H9 (cell line): ENCODE measurements around the gene ATP1A2. TPM values are rescaled to one million over a fixed set of nuclear protein-coding genes. Genes with fewer than 3 reads are reported as not detected.
A peak's percentile ranks its signal among the peaks of the same experiment; 100 is the strongest.

ENCODE experiments used
- DNase-seq: peaks from one replicate; pipeline ENCODE4 v3.0.0-alpha.2; 2017
- H2AFZ ChIP-seq: one replicate; pipeline ENCODE4 v1.6.1; 2013; ENCODE audit warnings: mild to moderate bottlenecking, low read length, control low read depth, moderate library complexity
- H2AK5ac ChIP-seq: 2 replicates; pipeline ENCODE4 v1.6.1; 2013; ENCODE audit warnings: low read length, control low read depth, mixed read lengths; ENCODE audit not compliant: insufficient read length
- H2BK120ac ChIP-seq: one replicate; pipeline ENCODE4 v1.6.1; 2013; ENCODE audit warnings: low read depth, mild to moderate bottlenecking, low read length, control low read depth, inconsistent platforms; ENCODE audit not compliant: poor library complexity, severe bottlenecking
- H2BK12ac ChIP-seq: 2 replicates; pipeline ENCODE4 v1.6.1; 2013; ENCODE audit warnings: low read length, control low read depth, mixed read lengths, low read depth; ENCODE audit not compliant: insufficient read length
- H2BK15ac ChIP-seq: 2 replicates; pipeline ENCODE4 v1.6.1; 2013; ENCODE audit warnings: low read depth, low read length, control low read depth
- H2BK20ac ChIP-seq: one replicate; pipeline ENCODE4 v1.6.1; 2013; ENCODE audit warnings: low read depth, mild to moderate bottlenecking, low read length, control low read depth, inconsistent platforms; ENCODE audit not compliant: poor library complexity, severe bottlenecking
- H2BK5ac ChIP-seq: 2 replicates; pipeline ENCODE4 v1.6.1; 2013; ENCODE audit warnings: low read length, control low read depth, mixed read lengths; ENCODE audit not compliant: insufficient read length
- H3K14ac ChIP-seq: 2 replicates; pipeline ENCODE4 v1.6.1; 2013; ENCODE audit warnings: low read length, control low read depth; ENCODE audit not compliant: insufficient read depth
- H3K18ac ChIP-seq: 2 replicates; pipeline ENCODE4 v1.6.1; 2013; ENCODE audit warnings: low read depth, mild to moderate bottlenecking, mixed read lengths, low read length, control low read depth; ENCODE audit not compliant: insufficient read length
- H3K23ac ChIP-seq: 2 replicates; pipeline ENCODE4 v1.6.1; 2013; ENCODE audit warnings: low read length, control low read depth, mixed read lengths, low read depth; ENCODE audit not compliant: insufficient read length
- H3K23me2 ChIP-seq: 2 replicates; pipeline ENCODE4 v1.6.1; 2013; ENCODE audit warnings: low read depth, mild to moderate bottlenecking, mixed read lengths, low read length, control low read depth; ENCODE audit not compliant: insufficient read length, poor library complexity, severe bottlenecking
- H3K27ac ChIP-seq: 2 replicates; pipeline ENCODE4 v1.5.1; 2013; ENCODE audit warnings: low read length, control low read depth, mixed read lengths, low read depth; ENCODE audit not compliant: insufficient read length
- H3K27me3 ChIP-seq: 2 replicates; pipeline ENCODE4 v1.6.1; 2013; ENCODE audit warnings: low read length, control low read depth, inconsistent platforms; ENCODE audit not compliant: insufficient read depth
- H3K4ac ChIP-seq: 2 replicates; pipeline ENCODE4 v1.6.1; 2013; ENCODE audit warnings: low read depth, mild to moderate bottlenecking, control low read depth, inconsistent platforms, low read length, moderate library complexity
- H3K4me1 ChIP-seq: 2 replicates; pipeline ENCODE4 v1.6.1; 2013; ENCODE audit warnings: low read length, control low read depth, inconsistent platforms; ENCODE audit not compliant: insufficient read depth
- H3K4me2 ChIP-seq: 2 replicates; pipeline ENCODE4 v1.6.1; 2013; ENCODE audit warnings: low read length, control low read depth, mixed read lengths; ENCODE audit not compliant: insufficient read length, insufficient read depth
- H3K56ac ChIP-seq: 2 replicates; pipeline ENCODE4 v1.6.1; 2013; ENCODE audit warnings: low read depth, mild to moderate bottlenecking, mixed read lengths, low read length, control low read depth; ENCODE audit not compliant: insufficient read length
- H3K79me1 ChIP-seq: 2 replicates; pipeline ENCODE4 v1.6.1; 2013; ENCODE audit warnings: low read depth, mild to moderate bottlenecking, moderate library complexity, low read length, control low read depth, inconsistent platforms; ENCODE audit not compliant: insufficient read depth, poor library complexity, severe bottlenecking
- H3K79me2 ChIP-seq: 2 replicates; pipeline ENCODE4 v1.6.1; 2013; ENCODE audit warnings: low read length, control low read depth, inconsistent platforms; ENCODE audit not compliant: insufficient read depth
- H3K9ac ChIP-seq: 2 replicates; pipeline ENCODE4 v1.6.1; 2013; ENCODE audit warnings: low read length, control low read depth, mixed read lengths; ENCODE audit not compliant: insufficient read length; ENCODE audit errors: extremely low read depth
- H3K9me3 ChIP-seq: one replicate; pipeline ENCODE4 v1.6.1; 2013; ENCODE audit warnings: low read depth, low read length, inconsistent platforms; ENCODE audit not compliant: control insufficient read depth
- H3T11ph ChIP-seq: one replicate; pipeline ENCODE4 v1.6.1; 2013; ENCODE audit warnings: mild to moderate bottlenecking, low read length, control low read depth, inconsistent platforms
- H4K20me1 ChIP-seq: one replicate; pipeline ENCODE4 v1.6.1; 2013; ENCODE audit not compliant: control insufficient read depth, insufficient read length, insufficient read depth
- H4K5ac ChIP-seq: 2 replicates; pipeline ENCODE4 v1.6.1; 2013; ENCODE audit warnings: low read depth, mild to moderate bottlenecking, mixed read lengths, low read length, control low read depth; ENCODE audit not compliant: insufficient read length
- H4K8ac ChIP-seq: replicated peaks from 2 replicates; pipeline ENCODE4 v1.6.1; 2013; ENCODE audit warnings: low read length, control low read depth, mixed read lengths, low read depth; ENCODE audit not compliant: insufficient read length
- H4K91ac ChIP-seq: 2 replicates; pipeline ENCODE4 v1.6.1; 2013; ENCODE audit warnings: low read depth, mild to moderate bottlenecking, moderate library complexity, mixed read lengths, low read length, control low read depth; ENCODE audit not compliant: insufficient read length
- H3K27ac Mint-ChIP-seq, 3 experiments: 2 replicates in 2 of 3; 3 replicates in 1 of 3; pipeline ENCODE4 v1.8.0; 2020 to 2021; ENCODE audit warnings: mixed read lengths in 3 of 3, mild to moderate bottlenecking in 1 of 3, moderate library complexity in 1 of 3
- H3K27me3 Mint-ChIP-seq: 2 replicates; pipeline ENCODE4 v1.8.0; 2021; ENCODE audit warnings: low read depth, mild to moderate bottlenecking, moderate library complexity, mixed read lengths
- H3K36me3 Mint-ChIP-seq, 3 experiments: 2 replicates in 2 of 3; 3 replicates in 1 of 3; pipeline ENCODE4 v1.8.0; 2020 to 2021; ENCODE audit warnings: low read depth in 3 of 3, mixed read lengths in 3 of 3; ENCODE audit not compliant: insufficient read depth in 1 of 3
- H3K4me1 Mint-ChIP-seq, 2 experiments: 2 replicates each; pipeline ENCODE4 v1.8.0; 2020; ENCODE audit warnings: mixed read lengths in 2 of 2
- H3K4me3 Mint-ChIP-seq, 2 experiments: 2 replicates in 1 of 2; 3 replicates in 1 of 2; pipeline ENCODE4 v1.8.0; 2020 to 2021; ENCODE audit warnings: mild to moderate bottlenecking in 2 of 2, mixed read lengths in 2 of 2, moderate library complexity in 1 of 2
- H3K9me3 Mint-ChIP-seq, 2 experiments: 2 replicates in 1 of 2; 3 replicates in 1 of 2; pipeline ENCODE4 v1.8.0; 2020; ENCODE audit warnings: mild to moderate bottlenecking in 2 of 2, mixed read lengths in 2 of 2, moderate library complexity in 1 of 2
- CTCF ChIP-seq: fragments of 200-600 bp; sonication (generic); conservative IDR thresholded peaks from 3 replicates; pipeline ENCODE4 v1.8.0; 2021; ENCODE audit warnings: antibody characterized with exemption, mild to moderate bottlenecking
- WGBS: extraction: QIAGEN DNeasy Blood & Tissue Kit; methylation state at CpG from one replicate; pipeline ENCODE4 v1.1.7; 2013; ENCODE audit warnings: missing lambda C conversion rate, low lambda C conversion rate, mixed read lengths; ENCODE audit not compliant: insufficient read length; ENCODE audit errors: extremely low coverage; 5-methylcytosine and 5-hydroxymethylcytosine counted together
- total RNA-seq: library from RNA; stranded (reverse); gene quantifications from 2 replicates; pipeline ENCODE4 v1.2.1, GENCODE V29; 2021

Gene ATP1A2
- total RNA-seq, 1 experiment from 2014 or later: 3.0 TPM

GRCh38 chr1:160134791-160135572 is 19.4 kb downstream of the ATP1A2 start:
- no peak overlapping the region for H3K18ac ChIP-seq
- no peak overlapping the region for H2BK15ac ChIP-seq
- Mint-ChIP-seq H3K36me3 (peaks cover 0 to 77% (median 66%) of the 10 kb centered on the region in 3 experiments; a peak in 6 of 7 replicates), H3K4me3 (no peak overlapping the region; a peak in 1 of 5 replicates), H3K4me1 (peaks cover 0 to 6% of the 10 kb centered on the region in 2 experiments; a peak in 2 of 4 replicates), H3K9me3 (no peaks in the 10 kb centered on the region), H3K27ac (peak overlapping the region in 1 of 3 experiments; percentile 53; a peak in 2 of 7 replicates), H3K27me3 (peaks cover 2% of the 10 kb centered on the region)
- no peak for DNase-seq
- no peak overlapping the region for H2BK20ac ChIP-seq
- no peaks in the 10 kb centered on the region for H3K27me3 ChIP-seq
- no peak overlapping the region for H3K56ac ChIP-seq
- no peak overlapping the region for H4K91ac ChIP-seq
- H2BK120ac ChIP-seq: no peak overlapping the region
- no peak for TF ChIP-seq CTCF
- H3K4me1 ChIP-seq: 0 out of 2 replicates have a peak, but pooled peaks cover 1% of the 10 kb centered on the region
- H3K9me3 ChIP-seq: no peaks in the 10 kb centered on the region
- no peaks in the 10 kb centered on the region for H3K23me2 ChIP-seq
- H3K27ac ChIP-seq: no peak overlapping the region
- H4K20me1 ChIP-seq: no peaks in the 10 kb centered on the region
- no peak overlapping the region for H2BK12ac ChIP-seq
- H3K4ac ChIP-seq: no peak overlapping the region
- H2AFZ ChIP-seq: no peak overlapping the region
- no peak overlapping the region for H2AK5ac ChIP-seq
- no peak overlapping the region for H3K9ac ChIP-seq
- no peak overlapping the region for H3K4me2 ChIP-seq
- no peak overlapping the region for H4K8ac ChIP-seq
- H3K79me2 ChIP-seq: no peaks in the 10 kb centered on the region
- H4K5ac ChIP-seq: no peak overlapping the region
- no peak overlapping the region for H3T11ph ChIP-seq
- no peak overlapping the region for H2BK5ac ChIP-seq
- no CpG with 5 or more reads among the region's 20 CpGs for WGBS
- no peak overlapping the region for H3K23ac ChIP-seq
- no peaks in the 10 kb centered on the region for H3K79me1 ChIP-seq
- H3K14ac ChIP-seq: no peak overlapping the region
